HEK293 (cell line): ENCODE data around the gene NDOR1.

ENCODE experiments used
- CTCF ChIA-PET: fragments of 350-600 bp; formaldehyde crosslinking; extraction: SDS; loops from one replicate; lab custom pipeline; 2021; ENCODE audit warnings: antibody characterized with exemption; lab: Yijun Ruan, JAX
- POLR2A ChIA-PET: fragments of 300-600 bp; formaldehyde crosslinking; extraction: SDS; loops from one replicate; lab custom pipeline; 2020; ENCODE audit warnings: antibody characterized with exemption, inconsistent platforms; lab: Yijun Ruan, JAX
- H3K27ac ChIP-seq: fragments of 200-500 bp; sonication (Bioruptor generic); 2 replicates; pipeline ENCODE4 v1.5.1; 2014; ENCODE audit warnings: low read depth, low read length, control low read depth, inconsistent platforms; ENCODE audit errors: extremely low read depth
- H3K36me3 ChIP-seq, 2 experiments: fragments of 200-500 bp in 1 of 2; sonication (Bioruptor generic) in 1 of 2; 1 replicate in 1 of 2; 2 replicates in 1 of 2; pipeline ENCODE4 v1.5.1; 2014 to 2017; ENCODE audit warnings: inconsistent platforms in 2 of 2, low read length in 2 of 2; ENCODE audit not compliant: control insufficient read depth in 2 of 2, insufficient read depth in 1 of 2
- H3K4me1 ChIP-seq: fragments of 200-500 bp; sonication (Bioruptor generic); 2 replicates; pipeline ENCODE4 v1.5.1; 2014; ENCODE audit warnings: mild to moderate bottlenecking, low read length, inconsistent platforms; ENCODE audit not compliant: control insufficient read depth, insufficient read depth
- H3K4me3 ChIP-seq: 2 replicates; pipeline ENCODE4 v1.5.1; 2011; ENCODE audit warnings: low read depth, mild to moderate bottlenecking, control low read depth, low read length, moderate library complexity
- H3K9me3 ChIP-seq: fragments of 200-500 bp; sonication (Bioruptor generic); 2 replicates; pipeline ENCODE4 v1.5.1; 2014; ENCODE audit warnings: low read depth, low read length, inconsistent platforms; ENCODE audit not compliant: control insufficient read depth, insufficient read depth
- GLIS1 ChIP-seq: fragments of 450-650 bp; formaldehyde crosslinking; IDR thresholded peaks from 2 replicates; pipeline ENCODE4 v1.5.1; 2016; ENCODE audit warnings: missing biosample characterization, missing genetic modification characterization
- KLF1 ChIP-seq: fragments of 450-650 bp; formaldehyde crosslinking; IDR thresholded peaks from 2 replicates; pipeline ENCODE4 v1.5.1; 2016; ENCODE audit warnings: missing biosample characterization, missing genetic modification characterization
- KLF8 ChIP-seq: fragments of 450-650 bp; formaldehyde crosslinking; IDR thresholded peaks from 2 replicates; pipeline ENCODE4 v1.5.1; 2016; ENCODE audit warnings: missing biosample characterization, missing genetic modification characterization
- KLF9 ChIP-seq: fragments of 450-650 bp; formaldehyde crosslinking; IDR thresholded peaks from 2 replicates; pipeline ENCODE4 v1.5.1; 2016; ENCODE audit warnings: missing biosample characterization, missing genetic modification characterization, low read depth
- SCRT2 ChIP-seq: fragments of 450-650 bp; formaldehyde crosslinking; IDR thresholded peaks from 2 replicates; pipeline ENCODE4 v1.5.1; 2016; ENCODE audit warnings: missing biosample characterization, missing genetic modification characterization
- ZBTB44 ChIP-seq: fragments of 450-650 bp; IDR thresholded peaks from 2 replicates; pipeline ENCODE4 v1.5.1; 2018; ENCODE audit warnings: missing biosample characterization, mild to moderate bottlenecking, missing genetic modification characterization
- ZIC2 ChIP-seq: fragments of 450-650 bp; formaldehyde crosslinking; IDR thresholded peaks from 2 replicates; pipeline ENCODE4 v1.5.1; 2016; ENCODE audit warnings: missing biosample characterization, missing genetic modification characterization
- ZNF274 ChIP-seq, 2 experiments: fragments of 200-500 bp in 1 of 2; fragments of 450-650 bp in 1 of 2; sonication (Bioruptor generic) in 1 of 2; formaldehyde crosslinking in 1 of 2; IDR thresholded peaks; 2 replicates each; pipeline versions ENCODE4 v1.5.1 to v1.6.1; 2014 to 2016; ENCODE audit warnings: borderline replicate concordance in 1 of 2, inconsistent platforms in 1 of 2, low read length in 1 of 2, missing biosample characterization in 1 of 2, missing genetic modification characterization in 1 of 2
- ZNF645 ChIP-seq: fragments of 450-650 bp; formaldehyde crosslinking; IDR thresholded peaks from 2 replicates; pipeline ENCODE4; 2016; ENCODE audit warnings: missing biosample characterization, missing genetic modification characterization
- ZSCAN16 ChIP-seq: fragments of 450-650 bp; formaldehyde crosslinking; IDR thresholded peaks from 2 replicates; pipeline ENCODE4 v1.5.1; 2016; ENCODE audit warnings: missing biosample characterization, missing genetic modification characterization
- TF ChIP-seq, protein P1 (sequence below): fragments of 450-650 bp; formaldehyde crosslinking; IDR thresholded peaks from 2 replicates; pipeline ENCODE4 v1.5.1; 2016; ENCODE audit warnings: missing biosample characterization, missing genetic modification characterization
- TF ChIP-seq, protein P2 (sequence below): fragments of 450-650 bp; formaldehyde crosslinking; IDR thresholded peaks from 2 replicates; pipeline ENCODE4 v1.5.1; 2016; ENCODE audit warnings: missing biosample characterization, missing genetic modification characterization
- TF ChIP-seq, protein P3 (sequence below): fragments of 450-650 bp; formaldehyde crosslinking; IDR thresholded peaks from 2 replicates; pipeline ENCODE4 v1.5.1; 2016; ENCODE audit warnings: missing biosample characterization, missing genetic modification characterization, low read depth

NDOR1 gene

GRCh38 chr9:137169896-137170358 is 35.6 kb upstream of the NDOR1 start, which contains the start of gene LRRC26 (continued):
- TF ChIP-seq, protein P1, sequence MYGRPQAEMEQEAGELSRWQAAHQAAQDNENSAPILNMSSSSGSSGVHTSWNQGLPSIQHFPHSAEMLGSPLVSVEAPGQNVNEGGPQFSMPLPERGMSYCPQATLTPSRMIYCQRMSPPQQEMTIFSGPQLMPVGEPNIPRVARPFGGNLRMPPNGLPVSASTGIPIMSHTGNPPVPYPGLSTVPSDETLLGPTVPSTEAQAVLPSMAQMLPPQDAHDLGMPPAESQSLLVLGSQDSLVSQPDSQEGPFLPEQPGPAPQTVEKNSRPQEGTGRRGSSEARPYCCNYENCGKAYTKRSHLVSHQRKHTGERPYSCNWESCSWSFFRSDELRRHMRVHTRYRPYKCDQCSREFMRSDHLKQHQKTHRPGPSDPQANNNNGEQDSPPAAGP (tag by site-specific recombination) = peak; percentile 45; the same call in 1 of the 2 replicates
- TF ChIP-seq, protein P2, sequence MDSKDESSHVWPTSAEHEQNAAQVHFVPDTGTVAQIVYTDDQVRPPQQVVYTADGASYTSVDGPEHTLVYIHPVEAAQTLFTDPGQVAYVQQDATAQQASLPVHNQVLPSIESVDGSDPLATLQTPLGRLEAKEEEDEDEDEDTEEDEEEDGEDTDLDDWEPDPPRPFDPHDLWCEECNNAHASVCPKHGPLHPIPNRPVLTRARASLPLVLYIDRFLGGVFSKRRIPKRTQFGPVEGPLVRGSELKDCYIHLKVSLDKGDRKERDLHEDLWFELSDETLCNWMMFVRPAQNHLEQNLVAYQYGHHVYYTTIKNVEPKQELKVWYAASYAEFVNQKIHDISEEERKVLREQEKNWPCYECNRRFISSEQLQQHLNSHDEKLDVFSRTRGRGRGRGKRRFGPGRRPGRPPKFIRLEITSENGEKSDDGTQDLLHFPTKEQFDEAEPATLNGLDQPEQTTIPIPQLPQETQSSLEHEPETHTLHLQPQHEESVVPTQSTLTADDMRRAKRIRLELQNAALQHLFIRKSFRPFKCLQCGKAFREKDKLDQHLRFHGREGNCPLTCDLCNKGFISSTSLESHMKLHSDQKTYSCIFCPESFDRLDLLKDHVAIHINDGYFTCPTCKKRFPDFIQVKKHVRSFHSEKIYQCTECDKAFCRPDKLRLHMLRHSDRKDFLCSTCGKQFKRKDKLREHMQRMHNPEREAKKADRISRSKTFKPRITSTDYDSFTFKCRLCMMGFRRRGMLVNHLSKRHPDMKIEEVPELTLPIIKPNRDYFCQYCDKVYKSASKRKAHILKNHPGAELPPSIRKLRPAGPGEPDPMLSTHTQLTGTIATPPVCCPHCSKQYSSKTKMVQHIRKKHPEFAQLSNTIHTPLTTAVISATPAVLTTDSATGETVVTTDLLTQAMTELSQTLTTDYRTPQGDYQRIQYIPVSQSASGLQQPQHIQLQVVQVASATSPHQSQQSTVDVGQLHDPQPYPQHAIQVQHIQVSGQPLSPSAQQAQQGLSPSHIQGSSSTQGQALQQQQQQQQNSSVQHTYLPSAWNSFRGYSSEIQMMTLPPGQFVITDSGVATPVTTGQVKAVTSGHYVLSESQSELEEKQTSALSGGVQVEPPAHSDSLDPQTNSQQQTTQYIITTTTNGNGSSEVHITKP (tag by site-specific recombination) = no peak
- no peak for TF ChIP-seq ZSCAN16

GRCh38 chr9:137170486-137171148 is 34.9 kb upstream of the NDOR1 start:
- TF ChIP-seq SCRT2 (tag by site-specific recombination) (peak; percentile 6; the same call in 1 of the 2 replicates), ZNF274 (IDR thresholded peaks at IDR 0.05; ENCODE audit: low read length) (no peak), ZNF274 (tag by site-specific recombination; IDR thresholded peaks at IDR 0.05; ENCODE audit: borderline replicate concordance) (no peak), GLIS1 (tag by site-specific recombination) (0 out of 2 replicates have a peak, but pooled peaks have one; percentile 22), ZBTB44 (no peak), ZIC2 (tag by site-specific recombination) (peak; percentile 33; the same call in 1 of the 2 replicates), KLF1 (tag by site-specific recombination) (0 out of 2 replicates have a peak, but pooled peaks have one; percentile 15), KLF8 (0 out of 2 replicates have a peak, but pooled peaks have one; percentile 9)
- CTCF ChIA-PET = interaction anchor here (0.5 to 1.8 kb wide), 4 partner anchors 41 to 66 kb away, joined by 3 to 7 read pairs (median 5); no protein-coding TSS in a partner anchor
- no peak overlapping the region for H3K4me3 ChIP-seq
- POLR2A ChIA-PET = interaction anchor here (0.7 to 7.4 kb wide), 3 partner anchors 20 to 41 kb away, joined by 3 to 53 read pairs (median 6); no protein-coding TSS in a partner anchor
- H3K27ac ChIP-seq = no peak overlapping the region
- no peaks in the 10 kb centered on the region for H3K9me3 ChIP-seq
- peaks cover 0 to 3% of the 10 kb centered on the region in 2 experiments; a peak in 1 of 3 replicates for H3K36me3 ChIP-seq
- no peaks in the 10 kb centered on the region; the same call in 1 of the 2 replicates for H3K4me1 ChIP-seq

DNA sequence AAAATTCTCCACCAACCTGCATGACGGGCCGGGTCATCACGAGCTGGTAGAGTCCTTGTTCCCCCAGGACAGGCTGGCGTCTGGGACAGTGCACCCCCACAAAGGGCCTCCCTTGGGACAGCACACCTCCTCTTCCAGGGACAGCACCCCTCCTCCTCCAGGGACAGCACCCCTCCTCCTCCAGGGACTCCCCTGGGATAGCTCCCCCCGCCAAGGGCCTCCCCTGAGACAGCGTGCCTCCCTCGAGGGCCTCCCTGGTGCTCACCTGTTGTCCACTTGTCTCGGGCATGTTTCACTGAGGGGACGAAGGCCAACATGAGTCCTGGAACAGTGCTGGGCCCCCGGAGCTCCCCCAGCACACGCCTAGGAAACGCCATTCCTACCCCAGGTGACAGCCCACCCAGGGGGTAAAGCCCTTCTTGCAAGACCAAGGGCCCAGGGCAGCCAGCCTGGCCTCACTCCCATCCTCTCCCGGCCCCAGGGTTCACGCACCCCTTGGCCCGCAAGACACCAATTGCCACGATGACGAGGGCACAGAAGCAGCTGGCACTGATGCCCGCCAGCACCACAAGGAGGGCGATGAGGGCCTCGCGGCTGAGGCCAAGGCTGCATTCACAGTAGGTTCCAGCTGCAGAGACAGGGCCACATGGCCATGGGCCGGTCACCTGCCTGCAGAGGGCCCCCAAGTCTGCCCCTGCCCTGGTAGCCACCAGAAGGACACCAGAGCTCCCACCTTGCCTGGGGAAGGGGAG is 34.2 kb upstream of the NDOR1 start:
- Histone ChIP-seq H3K4me3 (no peak overlapping the region), H3K9me3 (no peaks in the 10 kb centered on the region), H3K36me3 (peaks cover 0 to 3% of the 10 kb centered on the region in 2 experiments; a peak in 1 of 3 replicates), H3K27ac (no peak overlapping the region), H3K4me1 (no peaks in the 10 kb centered on the region; the same call in 1 of the 2 replicates)
- POLR2A ChIA-PET = interaction anchor here (0.7 to 7.4 kb wide), 3 partner anchors 21 to 70 kb away, joined by 3 to 53 read pairs (median 6); partner anchors contain the start of gene TUBB4B
- CTCF ChIA-PET = interaction anchor here (1.0 to 1.8 kb wide), 4 partner anchors 40 to 65 kb away, joined by 3 to 7 read pairs (median 5); no protein-coding TSS in a partner anchor
- no peak for TF ChIP-seq ZBTB44
- TF ChIP-seq ZNF645 (tag by site-specific recombination) = no peak
- TF ChIP-seq, protein P3, sequence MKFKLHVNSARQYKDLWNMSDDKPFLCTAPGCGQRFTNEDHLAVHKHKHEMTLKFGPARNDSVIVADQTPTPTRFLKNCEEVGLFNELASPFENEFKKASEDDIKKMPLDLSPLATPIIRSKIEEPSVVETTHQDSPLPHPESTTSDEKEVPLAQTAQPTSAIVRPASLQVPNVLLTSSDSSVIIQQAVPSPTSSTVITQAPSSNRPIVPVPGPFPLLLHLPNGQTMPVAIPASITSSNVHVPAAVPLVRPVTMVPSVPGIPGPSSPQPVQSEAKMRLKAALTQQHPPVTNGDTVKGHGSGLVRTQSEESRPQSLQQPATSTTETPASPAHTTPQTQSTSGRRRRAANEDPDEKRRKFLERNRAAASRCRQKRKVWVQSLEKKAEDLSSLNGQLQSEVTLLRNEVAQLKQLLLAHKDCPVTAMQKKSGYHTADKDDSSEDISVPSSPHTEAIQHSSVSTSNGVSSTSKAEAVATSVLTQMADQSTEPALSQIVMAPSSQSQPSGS (tag by site-specific recombination) = no peak
- TF ChIP-seq KLF9 (tag by site-specific recombination) = no peak
